Stomach (tissue), 9 donors: Measurements from ENCODE around the gene SLC13A5. TPM values are rescaled to one million over a fixed set of nuclear protein-coding genes. Genes with fewer than 3 reads are reported as not detected.

Source experiments
- DNase-seq, 2 donors: peaks; one replicate each; pipeline versions ENCODE4 v3.0.0 to v3.0.0-alpha.2; 2013 to 2019
- H3K27ac ChIP-seq, 5 donors: fragments of 200-600 bp in 4 of 5; sonication (generic) in 4 of 5; one replicate each; pipeline ENCODE4 v1.5.1; 2013 to 2019; ENCODE audit warnings: mild to moderate bottlenecking in 1 of 5, moderate library complexity in 1 of 5
- H3K27me3 ChIP-seq, 3 donors: fragments of 200-600 bp; sonication (generic); one replicate each; pipeline ENCODE4 v1.5.1; 2017 to 2019; ENCODE audit warnings: mixed run types in 1 of 3
- H3K36me3 ChIP-seq, 4 donors: fragments of 200-600 bp; sonication (generic); 1 replicate in 3 of 4; 2 replicates in 1 of 4; pipeline ENCODE4 v1.5.1; 2016 to 2019
- H3K4me1 ChIP-seq, 4 donors: fragments of 200-600 bp; sonication (generic); one replicate each; pipeline ENCODE4 v1.5.1; 2016 to 2019
- H3K4me3 ChIP-seq, 4 donors: fragments of 200-600 bp; sonication (generic) in 3 of 4; one replicate each; pipeline ENCODE4 v1.5.1; 2016 to 2019; ENCODE audit warnings: mild to moderate bottlenecking in 1 of 4
- H3K9me3 ChIP-seq, 4 donors: fragments of 200-600 bp; sonication (generic); one replicate each; pipeline ENCODE4 v1.5.1; 2016 to 2019
- EP300 ChIP-seq: sonication (generic); formaldehyde crosslinking; IDR thresholded peaks from one replicate; pipeline ENCODE4 v1.6.1; 2017; ENCODE audit warnings: antibody characterized with exemption
- POLR2A ChIP-seq, 4 donors: fragments of 450-650 bp; IDR thresholded peaks; one replicate each; pipeline ENCODE4 v1.6.1; 2016; ENCODE audit warnings: antibody characterized with exemption in 4 of 4, control low read depth in 2 of 4, mild to moderate bottlenecking in 1 of 4, moderate library complexity in 1 of 4
- POLR2AphosphoS5 ChIP-seq, 3 donors: sonication (generic); formaldehyde crosslinking; IDR thresholded peaks; one replicate each; pipeline ENCODE4 v1.6.1; 2016; ENCODE audit warnings: antibody characterized with exemption in 3 of 3
- WGBS, 5 donors: extraction: QIAGEN DNeasy Blood & Tissue Kit in 3 of 5; methylation state at CpG; one replicate each; pipeline versions ENCODE4 v1.1.5 to v1.1.7; 2013 to 2018; 5-methylcytosine and 5-hydroxymethylcytosine counted together
- intact Hi-C: fragments of 100-400 bp; cut with DNase I; formaldehyde crosslinking; loops from one replicate; pipeline ENCODE4 v1.15.1; 2023; ENCODE audit warnings: low total_unique reads
- polyA plus RNA-seq, 3 donors: library from polyadenylated mRNA; stranded (reverse); fragments of 200-250 nt; gene quantifications; one replicate each; pipeline ENCODE4 v1.2.3, GENCODE V29; 2013
- total RNA-seq, 5 donors: library from RNA; depleted of rRNA; stranded (reverse); fragments of >200 nt; gene quantifications; one replicate each; pipeline versions ENCODE4 v1.1.0 to v1.2.3, GENCODE V29; 2014 to 2016
- TF ChIP-seq, protein P1 (sequence below), 7 experiments: fragments of 450-650 bp in 4 of 7; fragments of 200-600 bp in 3 of 7; sonication (generic) in 3 of 7; IDR thresholded peaks; one replicate each; pipeline ENCODE4 v1.5.1; 2016 to 2019; ENCODE audit warnings: antibody characterized with exemption in 7 of 7, control low read depth in 2 of 7, mild to moderate bottlenecking in 1 of 7
- donor health status: healthy with polysubstance abuse.
- donor health status: Bipolar disorder and iron deficiency.
- donor health status: healthy.

SLC13A5 gene
- total and polyA plus RNA-seq, 8 donors = 3.1 TPM; not detected in 7

DNA sequence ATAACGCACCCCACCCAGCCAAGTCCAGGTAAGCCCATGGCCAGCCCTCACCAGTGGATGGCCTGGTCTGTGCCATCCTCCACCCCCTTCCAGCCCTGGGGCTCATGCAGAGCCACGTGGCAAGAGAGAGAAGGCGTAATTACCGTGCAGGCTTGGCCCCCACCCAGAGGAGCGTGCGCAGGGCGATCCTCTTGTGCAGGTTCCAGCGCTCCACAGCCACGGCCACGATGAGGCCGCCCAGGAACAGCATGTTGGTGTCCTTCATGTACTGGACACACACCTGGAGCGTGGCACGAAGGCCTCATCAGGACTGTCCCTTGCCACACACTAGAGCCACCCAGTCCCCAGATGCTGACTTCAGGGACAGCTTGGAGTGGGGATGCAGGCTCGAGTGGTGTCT lies 6.7 kb downstream of the SLC13A5 start:
- Histone ChIP-seq H3K27me3 (peaks cover 0 to 87% (median 0%) of the 10 kb centered on the region in 3 donors), H3K4me1 (peaks cover 0 to 5% (median 0%) of the 10 kb centered on the region in 4 donors), H3K4me3 (no peak overlapping the region), H3K9me3 (no peaks in the 10 kb centered on the region), H3K36me3 (no peaks in the 10 kb centered on the region), H3K27ac (no peak overlapping the region)
- WGBS, 5 donors = 80 to 90% (median 87%) methylated on average over 2 to 14 of the region's 14 CpGs
- intact Hi-C loops = no loop called here
- TF ChIP-seq POLR2A (IDR thresholded peaks at IDR 0.05) (no peak), EP300 (no peak), POLR2AphosphoS5 (IDR thresholded peaks at IDR 0.05) (no peak)
- TF ChIP-seq, protein P1, sequence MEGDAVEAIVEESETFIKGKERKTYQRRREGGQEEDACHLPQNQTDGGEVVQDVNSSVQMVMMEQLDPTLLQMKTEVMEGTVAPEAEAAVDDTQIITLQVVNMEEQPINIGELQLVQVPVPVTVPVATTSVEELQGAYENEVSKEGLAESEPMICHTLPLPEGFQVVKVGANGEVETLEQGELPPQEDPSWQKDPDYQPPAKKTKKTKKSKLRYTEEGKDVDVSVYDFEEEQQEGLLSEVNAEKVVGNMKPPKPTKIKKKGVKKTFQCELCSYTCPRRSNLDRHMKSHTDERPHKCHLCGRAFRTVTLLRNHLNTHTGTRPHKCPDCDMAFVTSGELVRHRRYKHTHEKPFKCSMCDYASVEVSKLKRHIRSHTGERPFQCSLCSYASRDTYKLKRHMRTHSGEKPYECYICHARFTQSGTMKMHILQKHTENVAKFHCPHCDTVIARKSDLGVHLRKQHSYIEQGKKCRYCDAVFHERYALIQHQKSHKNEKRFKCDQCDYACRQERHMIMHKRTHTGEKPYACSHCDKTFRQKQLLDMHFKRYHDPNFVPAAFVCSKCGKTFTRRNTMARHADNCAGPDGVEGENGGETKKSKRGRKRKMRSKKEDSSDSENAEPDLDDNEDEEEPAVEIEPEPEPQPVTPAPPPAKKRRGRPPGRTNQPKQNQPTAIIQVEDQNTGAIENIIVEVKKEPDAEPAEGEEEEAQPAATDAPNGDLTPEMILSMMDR (IDR thresholded peaks at IDR 0.05) = no peak
- DNase-seq = peak in 1 of 2 donors; percentile 10

DNA sequence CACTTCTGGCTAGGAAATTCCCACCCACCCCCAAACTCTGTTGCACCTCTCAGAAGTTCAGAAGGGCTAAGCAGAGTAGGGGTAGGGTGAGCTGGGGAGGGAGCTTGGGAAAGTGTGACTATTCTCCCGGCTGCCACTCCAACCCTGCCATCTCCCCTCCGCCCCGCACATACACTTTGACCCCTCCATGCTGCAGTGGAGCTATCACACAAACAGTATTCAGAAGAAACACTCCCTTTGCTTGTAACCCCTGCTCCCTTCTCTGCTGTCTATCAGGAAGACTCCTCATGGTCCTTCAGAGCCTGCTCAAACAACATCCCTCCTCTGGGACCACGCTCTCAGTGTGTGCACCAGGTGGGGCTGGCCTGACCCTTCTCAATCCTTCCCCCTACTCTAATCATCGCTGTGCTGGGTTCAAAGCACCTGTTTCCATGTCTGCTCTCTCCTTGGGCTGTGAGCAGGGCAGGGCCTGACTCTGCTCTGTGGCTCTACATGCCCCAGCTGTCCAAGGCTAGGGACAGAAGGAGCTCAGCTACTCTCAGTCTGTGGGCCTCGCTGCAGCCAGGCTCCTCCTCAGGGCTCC lies 8.6 kb downstream of the SLC13A5 start:
- intact Hi-C loops = no loop called here
- TF ChIP-seq POLR2A (IDR thresholded peaks at IDR 0.05) (no peak), POLR2AphosphoS5 (IDR thresholded peaks at IDR 0.05) (no peak), EP300 (no peak)
- TF ChIP-seq, protein P1 (IDR thresholded peaks at IDR 0.05) = no peak
- no peak for DNase-seq

DNA sequence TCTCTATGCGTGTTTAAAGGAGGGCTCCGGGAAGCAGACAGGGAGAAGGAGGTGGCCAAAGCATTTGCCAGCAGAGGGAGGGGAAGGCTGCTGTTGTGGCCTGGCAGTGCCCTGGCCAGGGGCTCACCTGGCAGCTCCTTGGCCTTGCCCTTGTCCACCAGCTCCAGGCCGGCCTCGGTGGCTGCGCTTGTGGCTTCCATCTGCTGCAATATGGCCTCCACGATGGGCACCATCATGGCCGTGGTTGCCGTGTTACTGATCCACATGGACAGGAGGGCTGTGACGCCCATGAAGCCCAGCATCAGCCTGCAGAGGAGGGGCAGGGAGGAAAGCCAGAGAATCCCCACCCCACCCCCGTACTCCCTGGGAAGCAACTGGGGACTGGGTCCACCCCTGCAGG lies 9.4 kb downstream of the SLC13A5 start:
- no peaks in the 10 kb centered on the region for H3K9me3 ChIP-seq
- WGBS, 5 donors = 86 to 95% (median 93%) methylated on average over 8 to 10 of the region's 10 CpGs
- intact Hi-C loops = no loop called here
- TF ChIP-seq EP300 = no peak
- no peak for TF ChIP-seq POLR2A (IDR thresholded peaks at IDR 0.05)
- TF ChIP-seq, protein P1 (IDR thresholded peaks at IDR 0.05) = no peak
- no peak for TF ChIP-seq POLR2AphosphoS5 (IDR thresholded peaks at IDR 0.05)
- no peak overlapping the region for H3K4me3 ChIP-seq
- H3K36me3 ChIP-seq = no peaks in the 10 kb centered on the region
- H3K27me3 ChIP-seq = peaks cover 0 to 64% (median 0%) of the 10 kb centered on the region in 3 donors
- no peak for DNase-seq
- peaks cover 0 to 25% (median 15%) of the 10 kb centered on the region in 4 donors for H3K4me1 ChIP-seq
- H3K27ac ChIP-seq = no peak overlapping the region

More for the DNA sequence above, 8.6 kb downstream of the SLC13A5 start:
- peaks cover 0 to 71% (median 0%) of the 10 kb centered on the region in 3 donors for H3K27me3 ChIP-seq
- no peaks in the 10 kb centered on the region for H3K36me3 ChIP-seq
- WGBS, 5 donors = 66 to 93% (median 81%) methylated on average over 6 of the region's 6 CpGs
- no peak overlapping the region for H3K4me3 ChIP-seq
- no peak overlapping the region for H3K27ac ChIP-seq
- H3K9me3 ChIP-seq = no peaks in the 10 kb centered on the region
- H3K4me1 ChIP-seq = peaks cover 0 to 19% (median 10%) of the 10 kb centered on the region in 4 donors

DNA sequence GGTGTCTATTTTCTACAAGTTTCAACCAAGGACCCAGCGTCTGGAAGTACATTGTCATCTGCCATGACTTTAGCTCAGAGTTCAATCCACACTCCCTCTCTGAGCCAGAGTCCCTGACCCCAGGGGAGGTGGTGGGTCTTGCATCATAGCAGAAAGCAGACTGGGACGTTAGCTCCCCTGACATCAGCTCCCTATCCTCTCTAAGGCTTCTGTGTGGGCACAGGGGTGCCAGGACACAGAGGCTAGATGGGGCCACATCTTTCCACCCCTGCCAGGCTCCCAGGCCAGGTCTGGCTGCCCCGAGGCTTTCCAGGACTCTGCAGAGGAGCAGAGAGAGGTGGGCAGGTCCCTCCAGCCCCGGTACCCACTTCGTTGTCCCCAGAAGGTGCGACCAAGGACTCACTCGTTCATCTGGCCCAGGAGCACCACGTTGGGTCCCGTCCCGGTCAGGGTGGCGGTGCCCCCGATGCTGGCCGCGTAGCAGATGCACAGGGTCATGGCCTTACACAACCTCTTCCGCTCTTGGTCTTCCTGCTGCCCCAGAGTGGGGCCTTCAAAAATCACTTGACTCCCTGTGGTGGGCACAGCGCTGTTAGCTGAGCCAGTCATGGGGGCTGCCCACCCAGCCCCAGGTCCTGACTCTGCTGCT lies 10.5 kb downstream of the SLC13A5 start:
- DNase-seq = no peak
- Histone ChIP-seq H3K36me3 (no peaks in the 10 kb centered on the region), H3K9me3 (no peaks in the 10 kb centered on the region), H3K27me3 (peaks cover 0 to 54% (median 0%) of the 10 kb centered on the region in 3 donors), H3K27ac (no peak overlapping the region), H3K4me1 (peaks cover 0 to 25% (median 15%) of the 10 kb centered on the region in 4 donors), H3K4me3 (no peak overlapping the region)
- WGBS, 5 donors = 92 to 94% (median 94%) methylated on average over 13 to 16 of the region's 16 CpGs
- intact Hi-C loops = no loop called here
- no peak for TF ChIP-seq POLR2AphosphoS5 (IDR thresholded peaks at IDR 0.05)
- no peak for TF ChIP-seq EP300
- TF ChIP-seq POLR2A (IDR thresholded peaks at IDR 0.05) = no peak
- TF ChIP-seq, protein P1 (IDR thresholded peaks at IDR 0.05) = no peak
